Body of pancreas (tissue), 4 donors: ENCODE measurements around the gene GABRB2.

ENCODE experiments used
- CTCF ChIP-seq, 7 experiments: fragments of 450-650 bp in 4 of 7; fragments of 200-600 bp in 3 of 7; sonication (generic) in 3 of 7; IDR thresholded peaks; one replicate each; pipeline ENCODE4 v1.5.1; 2016 to 2019; ENCODE audit warnings: antibody characterized with exemption in 7 of 7
- POLR2A ChIP-seq, 3 donors: fragments of 450-650 bp; IDR thresholded peaks; one replicate each; pipeline ENCODE4 v1.6.1; 2016; ENCODE audit warnings: antibody characterized with exemption in 3 of 3, mild to moderate bottlenecking in 2 of 3

- TF ChIP-seq POLR2A (IDR thresholded peaks at IDR 0.05), result no peak
- TF ChIP-seq CTCF (IDR thresholded peaks at IDR 0.05), result no peak
Observed at GRCh38 chr5:161302559-161302958, 244.0 kb downstream of the GABRB2 start.
